A673 (cell line): ENCODE results near the gene SOX5. TPM values are rescaled to one million over a fixed set of nuclear protein-coding genes. Genes with fewer than 3 reads are reported as not detected.

Experiments used
- BruUV-seq: library from RNA; stranded (reverse); fragments of 400-500 nt; replicated peaks from 2 replicates; lab custom pipeline; 2021; lab: Mats Ljungman, UMichigan
- CTCF ChIA-PET: fragments of 300-600 bp; sonication (Branson Sonifier 250); formaldehyde crosslinking; loops from one replicate; lab custom pipeline; 2022; ENCODE audit warnings: antibody characterized with exemption; lab: Charles Lee
- POLR2A ChIA-PET: fragments of 300-600 bp; sonication (Branson Sonifier 250); formaldehyde crosslinking; loops from one replicate; lab custom pipeline; 2022; ENCODE audit warnings: antibody characterized with exemption; ENCODE audit not compliant: low non-redundant PET; lab: Charles Lee
- DNase-seq: peaks from one replicate; pipeline ENCODE4 v3.0.0-alpha.2; 2015; ENCODE audit warnings: low spot score
- H3K27ac ChIP-seq: fragments of 200-600 bp; sonication (generic); 2 replicates; pipeline ENCODE4 v1.5.1; 2016; ENCODE audit warnings: mixed run types, low read depth, mild to moderate bottlenecking, mixed read lengths, antibody characterized with exemption, low read length; ENCODE audit not compliant: poor library complexity, severe bottlenecking
- H3K27me3 ChIP-seq: fragments of 200-600 bp; sonication (generic); replicated peaks from 2 replicates; pipeline ENCODE4 v1.6.1; 2017; ENCODE audit warnings: mixed run types, low read depth, mild to moderate bottlenecking, mixed read lengths, antibody characterized with exemption, low read length; ENCODE audit not compliant: insufficient read depth, poor library complexity
- H3K36me3 ChIP-seq: fragments of 200-600 bp; sonication (generic); 2 replicates; pipeline ENCODE4 v1.6.1; 2016; ENCODE audit warnings: mixed run types, mild to moderate bottlenecking, mixed read lengths, antibody characterized with exemption, low read length; ENCODE audit not compliant: insufficient read depth, poor library complexity, severe bottlenecking
- H3K4me1 ChIP-seq: fragments of 200-600 bp; sonication (generic); 2 replicates; pipeline ENCODE4 v1.6.1; 2017; ENCODE audit warnings: mixed run types, mild to moderate bottlenecking, mixed read lengths, antibody characterized with exemption, low read length; ENCODE audit not compliant: insufficient read depth, poor library complexity, severe bottlenecking
- H3K4me3 ChIP-seq: fragments of 200-600 bp; sonication (generic); 2 replicates; pipeline ENCODE4 v1.5.1; 2016; ENCODE audit warnings: low read depth, mixed run types, mild to moderate bottlenecking, mixed read lengths, low read length; ENCODE audit not compliant: poor library complexity, severe bottlenecking
- H3K9me3 ChIP-seq: fragments of 200-600 bp; sonication (generic); 2 replicates; pipeline ENCODE4 v1.6.1; 2016; ENCODE audit warnings: mixed run types, low read depth, mild to moderate bottlenecking, mixed read lengths, antibody characterized with exemption, low read length; ENCODE audit not compliant: poor library complexity, severe bottlenecking
- CTCF ChIP-seq: fragments of 300-800, 200-600 bp; sonication (generic); conservative IDR thresholded peaks from 2 replicates; pipeline ENCODE4 v1.5.1; 2017; ENCODE audit warnings: low read depth, mild to moderate bottlenecking, antibody characterized with exemption, low read length, moderate library complexity, mixed read lengths
- EZH2 ChIP-seq: fragments of 200-600 bp; sonication (generic); IDR thresholded peaks from 2 replicates; pipeline ENCODE4 v1.6.1; 2017; ENCODE audit warnings: borderline replicate concordance, low read depth, mild to moderate bottlenecking, mixed read lengths, antibody characterized with exemption, low read length; ENCODE audit not compliant: poor library complexity, severe bottlenecking
- intact Hi-C: fragments of 100-400 bp; cut with micrococcal nuclease; formaldehyde crosslinking; loops from one replicate; pipeline ENCODE4 v1.10.0; 2022; ENCODE audit not compliant: unreplicated experiment
- total RNA-seq: library from RNA; stranded (reverse); gene quantifications from 2 replicates; pipeline ENCODE4 v1.2.3, GENCODE V29; 2021

Gene SOX5
- total RNA-seq, 1 experiment from 2014 or later: 11.9 TPM

DNA sequence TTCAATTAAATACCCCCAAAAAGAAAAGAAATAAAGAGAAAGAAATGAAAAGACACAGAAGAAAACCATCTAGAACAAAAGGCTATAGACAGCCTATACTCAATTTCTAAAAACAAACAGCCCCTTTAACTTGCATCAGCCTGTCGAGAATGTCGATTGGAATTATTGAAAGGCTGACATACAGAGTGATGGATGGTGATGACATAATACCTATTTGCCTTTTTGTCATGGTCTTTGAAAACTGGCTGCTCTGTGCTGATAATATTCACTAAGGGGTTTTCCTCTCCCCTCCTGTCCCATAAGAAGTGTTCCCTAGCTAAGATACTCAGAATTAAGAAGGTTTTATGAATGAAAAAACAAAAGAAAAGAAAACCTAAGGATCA, 393.7 kb downstream of the SOX5 start:
- intact Hi-C loops: no loop called here
- ChIA-PET POLR2A (no interaction called here), CTCF (no interaction called here)
- TF ChIP-seq CTCF: no peak
- no peak for TF ChIP-seq EZH2
- no peak for DNase-seq
- no peak overlapping the region for H3K4me3 ChIP-seq
- no TSS peak for BruUV-seq
- H3K27ac ChIP-seq: no peak overlapping the region
- no peaks in the 10 kb centered on the region for H3K4me1 ChIP-seq
- H3K36me3 ChIP-seq: no peaks in the 10 kb centered on the region
- no peaks in the 10 kb centered on the region for H3K27me3 ChIP-seq
- no peaks in the 10 kb centered on the region for H3K9me3 ChIP-seq

DNA sequence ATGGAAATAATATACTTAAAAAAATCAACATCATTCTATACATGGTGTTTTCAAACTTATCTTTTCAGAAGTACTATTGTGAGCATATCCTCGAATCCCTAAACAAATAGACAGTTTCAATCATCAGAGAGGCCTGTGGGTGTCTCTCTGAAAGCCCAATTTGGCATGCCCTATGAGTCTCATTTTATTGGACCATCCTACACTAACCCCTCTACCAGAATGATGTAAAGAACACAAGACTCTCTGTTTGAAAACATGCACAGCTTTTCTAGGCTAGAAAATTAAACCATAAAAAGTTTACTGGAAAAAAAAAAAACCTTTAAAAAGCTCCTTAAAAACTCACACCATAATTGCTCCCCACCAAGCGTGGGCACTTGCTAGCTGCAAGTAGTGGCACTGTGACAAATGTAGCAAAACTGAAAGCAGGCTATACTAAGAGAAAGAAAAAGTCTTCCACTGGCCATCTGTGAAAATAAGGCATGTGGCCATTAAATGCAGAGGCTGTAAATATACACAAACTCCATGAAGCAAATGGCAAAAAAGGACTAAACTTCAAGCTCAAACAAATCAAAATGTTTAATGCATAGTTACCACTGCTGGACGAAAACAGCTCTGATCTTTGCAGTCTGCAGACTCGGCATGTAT, 394.2 kb downstream of the SOX5 start:
- DNase-seq: no peak
- Histone ChIP-seq H3K9me3 (no peaks in the 10 kb centered on the region), H3K27ac (no peak overlapping the region), H3K36me3 (no peaks in the 10 kb centered on the region), H3K27me3 (no peaks in the 10 kb centered on the region), H3K4me3 (no peak overlapping the region), H3K4me1 (no peaks in the 10 kb centered on the region)
- no TSS peak for BruUV-seq
- ChIA-PET CTCF (no interaction called here), POLR2A (no interaction called here)
- TF ChIP-seq CTCF: no peak
- TF ChIP-seq EZH2: no peak
- intact Hi-C loops: no loop called here

DNA sequence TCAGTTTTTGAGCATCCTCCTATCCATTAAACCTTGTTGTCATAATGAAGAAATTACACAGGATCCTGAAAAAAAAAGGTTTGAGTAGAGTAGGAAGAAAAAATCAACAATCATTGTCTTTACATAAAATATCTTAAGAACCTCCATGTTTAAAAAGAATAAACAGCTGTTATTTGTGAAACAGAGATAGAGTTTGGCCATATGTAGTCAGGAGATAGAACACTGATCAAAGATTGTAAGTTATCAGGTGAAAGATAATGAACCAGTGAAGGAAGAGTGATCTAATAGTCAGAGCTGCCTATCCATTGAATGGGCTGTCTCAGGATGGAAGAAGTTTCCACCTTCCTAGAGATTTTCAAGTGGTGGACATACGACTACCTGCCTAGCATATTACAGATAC, 397.1 kb downstream of the SOX5 start:
- H3K4me3 ChIP-seq: no peak overlapping the region
- H3K27ac ChIP-seq: no peak overlapping the region
- no TSS peak for BruUV-seq
- H3K9me3 ChIP-seq: no peaks in the 10 kb centered on the region
- TF ChIP-seq EZH2: no peak
- TF ChIP-seq CTCF: no peak
- H3K27me3 ChIP-seq: no peaks in the 10 kb centered on the region
- ChIA-PET CTCF (no interaction called here), POLR2A (interaction anchor here (0.6 kb wide), 1 partner anchor 474 kb away, joined by 3 read pairs; no protein-coding TSS in a partner anchor)
- no peaks in the 10 kb centered on the region for H3K4me1 ChIP-seq
- H3K36me3 ChIP-seq: no peaks in the 10 kb centered on the region
- intact Hi-C loops: no loop called here
- DNase-seq: no peak
